Measurements from ENCODE around the gene RPL10A.
"Not testable (repeated sequence)": the region's sequence is repeated elsewhere in the genome, so short reads cannot be mapped to it uniquely, and the experiment has no call there.

The RPL10A gene

GRCh38 chr6:35508027-35508426 is 39.8 kb downstream of the RPL10A start:
- H3K27me3 ChIP-seq (ENCODE audit: low read depth) = no peaks in the 10 kb centered on the region
- H3K9me3 ChIP-seq = no peaks in the 10 kb centered on the region
- no peaks in the 10 kb centered on the region; the same call in 1 of the 2 replicates for H3K4me1 ChIP-seq
- no peaks in the 10 kb centered on the region for H3K36me3 ChIP-seq (replicated peaks)
- no peak overlapping the region for H3K4me3 ChIP-seq
- in situ Hi-C loops (cut with MboI; ENCODE audit: low sequenced_read_pairs) = no loop called here
- no peak for DNase-seq (ENCODE audit: low spot score in 2 of 2)

- in situ Hi-C loops (cut with MboI; ENCODE audit: low sequenced_read_pairs) = no loop called here
- DNase-seq (ENCODE audit: low spot score in 2 of 2) = no peak
- H3K27me3 ChIP-seq (ENCODE audit: low read depth) = no peaks in the 10 kb centered on the region
- H3K4me1 ChIP-seq = no peaks in the 10 kb centered on the region; the same call in 1 of the 2 replicates
- H3K4me3 ChIP-seq = no peak overlapping the region
- H3K9me3 ChIP-seq = no peaks in the 10 kb centered on the region
- no peaks in the 10 kb centered on the region for H3K36me3 ChIP-seq (replicated peaks)
Measured at GRCh38 chr6:35508542-35508941, 40.3 kb downstream of the RPL10A start.

- Histone ChIP-seq H3K4me3 (no peak overlapping the region), H3K9me3 (no peaks in the 10 kb centered on the region), H3K4me1 (no peaks in the 10 kb centered on the region; the same call in 1 of the 2 replicates), H3K36me3 (replicated peaks) (no peaks in the 10 kb centered on the region), H3K27me3 (ENCODE audit: low read depth) (no peaks in the 10 kb centered on the region)
- no peak for DNase-seq (ENCODE audit: low spot score in 2 of 2)
- in situ Hi-C loops (cut with MboI; ENCODE audit: low sequenced_read_pairs) = no loop called here
Measured at GRCh38 chr6:35510916-35511561, 42.8 kb downstream of the RPL10A start.

- Histone ChIP-seq H3K27me3 (ENCODE audit: low read depth) (no peaks in the 10 kb centered on the region), H3K4me1 (no peaks in the 10 kb centered on the region; the same call in 1 of the 2 replicates), H3K9me3 (no peaks in the 10 kb centered on the region), H3K4me3 (no peak overlapping the region), H3K36me3 (replicated peaks) (no peaks in the 10 kb centered on the region)
- in situ Hi-C loops (cut with MboI; ENCODE audit: low sequenced_read_pairs) = no loop called here
- DNase-seq (ENCODE audit: low spot score in 2 of 2) = no peak
Measured at GRCh38 chr6:35511562-35511941, 43.4 kb downstream of the RPL10A start.

- DNase-seq (ENCODE audit: low spot score in 2 of 2) = no peak
- in situ Hi-C loops (cut with MboI; ENCODE audit: low sequenced_read_pairs) = no loop called here
- Histone ChIP-seq H3K4me1 (no peaks in the 10 kb centered on the region; the same call in 1 of the 2 replicates), H3K36me3 (replicated peaks) (no peaks in the 10 kb centered on the region), H3K9me3 (no peaks in the 10 kb centered on the region), H3K4me3 (no peak overlapping the region), H3K27me3 (ENCODE audit: low read depth) (no peaks in the 10 kb centered on the region)
Measured at GRCh38 chr6:35512006-35512405, 43.8 kb downstream of the RPL10A start.

GRCh38 chr6:35512740-35513139 is 44.5 kb downstream of the RPL10A start, which contains the start of gene TULP1:
Gene TULP1 (minus strand): TSS chr6:35512896. CDS start chr6:35512858, 38 bp downstream.
- H3K9me3 ChIP-seq = no peaks in the 10 kb centered on the region
- H3K4me1 ChIP-seq = no peaks in the 10 kb centered on the region
- in situ Hi-C loops (cut with MboI; ENCODE audit: low sequenced_read_pairs) = no loop called here
- no peaks in the 10 kb centered on the region for H3K36me3 ChIP-seq (replicated peaks)
- no peak within 1 kb of the TSS for H3K4me3 ChIP-seq
- DNase-seq (ENCODE audit: low spot score in 2 of 2) = no peak
- no peaks in the 10 kb centered on the region for H3K27me3 ChIP-seq (ENCODE audit: low read depth)

- in situ Hi-C loops (cut with MboI; ENCODE audit: low sequenced_read_pairs) = no loop called here
- Histone ChIP-seq H3K4me3 (no peak overlapping the region), H3K9me3 (no peaks in the 10 kb centered on the region), H3K36me3 (replicated peaks) (no peaks in the 10 kb centered on the region), H3K4me1 (no peaks in the 10 kb centered on the region), H3K27me3 (ENCODE audit: low read depth) (no peaks in the 10 kb centered on the region)
- no peak for DNase-seq (ENCODE audit: low spot score in 2 of 2)
Measured at GRCh38 chr6:35514587-35514986, 46.4 kb downstream of the RPL10A start.

GRCh38 chr6:35515939-35516338 is 47.7 kb downstream of the RPL10A start:
- H3K4me1 ChIP-seq; DNase-seq (ENCODE audit: low spot score in 2 of 2); H3K9me3 ChIP-seq; H3K36me3 ChIP-seq (replicated peaks); H3K27me3 ChIP-seq (ENCODE audit: low read depth); H3K4me3 ChIP-seq; in situ Hi-C loops (cut with MboI; ENCODE audit: low sequenced_read_pairs): not testable (repeated sequence)

GRCh38 chr6:35516712-35517111 is 48.5 kb downstream of the RPL10A start:
- no peak for DNase-seq (ENCODE audit: low spot score in 2 of 2)
- no peaks in the 10 kb centered on the region for H3K4me1 ChIP-seq
- no peaks in the 10 kb centered on the region for H3K36me3 ChIP-seq (replicated peaks)
- H3K27me3 ChIP-seq (ENCODE audit: low read depth) = no peaks in the 10 kb centered on the region
- no peaks in the 10 kb centered on the region for H3K9me3 ChIP-seq
- in situ Hi-C loops (cut with MboI; ENCODE audit: low sequenced_read_pairs) = no loop called here
- H3K4me3 ChIP-seq = no peak overlapping the region

GRCh38 chr6:35517978-35518377 is 49.8 kb downstream of the RPL10A start:
- in situ Hi-C loops (cut with MboI; ENCODE audit: low sequenced_read_pairs); H3K9me3 ChIP-seq; H3K27me3 ChIP-seq (ENCODE audit: low read depth); DNase-seq (ENCODE audit: low spot score in 2 of 2); H3K4me1 ChIP-seq; H3K36me3 ChIP-seq (replicated peaks); H3K4me3 ChIP-seq: not testable (repeated sequence)

GRCh38 chr6:35518566-35519312 is 50.5 kb downstream of the RPL10A start:
- Histone ChIP-seq H3K4me1 (peaks cover 3% of the 10 kb centered on the region; the same call in 1 of the 2 replicates), H3K4me3 (no peak overlapping the region), H3K36me3 (replicated peaks) (no peaks in the 10 kb centered on the region), H3K27me3 (ENCODE audit: low read depth) (no peaks in the 10 kb centered on the region), H3K9me3 (no peaks in the 10 kb centered on the region)
- no peak for DNase-seq (ENCODE audit: low spot score in 2 of 2)
- in situ Hi-C loops (cut with MboI; ENCODE audit: low sequenced_read_pairs) = no loop called here

GRCh38 chr6:35519313-35520015 is 51.3 kb downstream of the RPL10A start:
- H3K4me3 ChIP-seq = no peak overlapping the region
- H3K36me3 ChIP-seq (replicated peaks) = no peaks in the 10 kb centered on the region
- no peaks in the 10 kb centered on the region for H3K9me3 ChIP-seq
- H3K4me1 ChIP-seq = peaks cover 3% of the 10 kb centered on the region; the same call in 1 of the 2 replicates
- H3K27me3 ChIP-seq (ENCODE audit: low read depth) = no peaks in the 10 kb centered on the region
- in situ Hi-C loops (cut with MboI; ENCODE audit: low sequenced_read_pairs) = loop anchor here (5.0 kb wide), 1 partner anchor 218 kb away; the partner anchor contains the start of gene ARMC12
- DNase-seq (ENCODE audit: low spot score in 2 of 2) = no peak

Measured in HAP-1 (cell line).